PC-3 (cell line): ENCODE measurements around the gene LILRB2. TPM values are rescaled to one million over a fixed set of nuclear protein-coding genes. Genes with fewer than 3 reads are reported as not detected.

Source experiments
- ATAC-seq: fragments of 200-7000 bp; cut with Tn5 transposase; 2 replicates; pipeline ENCODE4 v1.9.1; 2020; ENCODE audit warnings: mild to moderate bottlenecking, moderate library complexity
- BruUV-seq: library from RNA; stranded (reverse); fragments of 400-500 nt; replicated peaks from 2 replicates; lab custom pipeline; 2021; lab: Mats Ljungman, UMichigan
- CTCF ChIA-PET: fragments of 300-600 bp; sonication (Branson Sonifier 250); formaldehyde crosslinking; loops from one replicate; lab custom pipeline; 2022; ENCODE audit warnings: antibody characterized with exemption; lab: Charles Lee
- POLR2A ChIA-PET: fragments of 300-600 bp; sonication (Branson Sonifier 250); formaldehyde crosslinking; loops from one replicate; lab custom pipeline; 2022; ENCODE audit warnings: antibody characterized with exemption; ENCODE audit not compliant: unreplicated experiment; lab: Charles Lee
- DNase-seq: peaks from one replicate; pipeline ENCODE4 v3.0.0-alpha.2; 2015
- H2AFZ ChIP-seq: fragments of 300-600 bp; sonication (generic); 2 replicates; pipeline ENCODE4 v1.6.0; 2016; ENCODE audit warnings: antibody characterized with exemption, low read length
- H3F3A ChIP-seq: fragments of 300-600 bp; sonication (generic); one replicate; pipeline ENCODE4 v1.6.0; 2017; ENCODE audit warnings: antibody characterized with exemption, low read length, control low read depth, mild to moderate bottlenecking; ENCODE audit not compliant: unreplicated experiment
- H3K27ac ChIP-seq: fragments of 300-600 bp; sonication (generic); 2 replicates; pipeline ENCODE4 v1.5.1; 2016; ENCODE audit warnings: mild to moderate bottlenecking, low read length
- H3K27me3 ChIP-seq: fragments of 300-600 bp; sonication (generic); 2 replicates; pipeline ENCODE4 v1.6.1; 2016; ENCODE audit warnings: low read length, mixed read lengths
- H3K36me3 ChIP-seq: fragments of 300-600 bp; sonication (generic); 2 replicates; pipeline ENCODE4 v1.6.1; 2016; ENCODE audit warnings: low read depth, mixed run types, low read length, mixed read lengths
- H3K4me1 ChIP-seq: fragments of 300-600 bp; sonication (generic); 2 replicates; pipeline ENCODE4 v1.5.1; 2016; ENCODE audit warnings: low read length; ENCODE audit not compliant: insufficient read depth
- H3K4me2 ChIP-seq: fragments of 300-600 bp; sonication (generic); 2 replicates; pipeline ENCODE4 v1.6.0; 2016; ENCODE audit warnings: low read length
- H3K4me3 ChIP-seq: fragments of 300-600 bp; sonication (generic); 2 replicates; pipeline ENCODE4 v1.5.1; 2016; ENCODE audit warnings: mild to moderate bottlenecking, low read length, mixed read lengths
- H3K79me2 ChIP-seq: fragments of 300-600 bp; sonication (generic); 2 replicates; pipeline ENCODE4 v1.6.1; 2017; ENCODE audit warnings: low read length, mixed read lengths
- H3K9ac ChIP-seq: fragments of 300-600 bp; sonication (generic); 2 replicates; pipeline ENCODE4 v1.6.0; 2016; ENCODE audit warnings: mild to moderate bottlenecking, low read length
- H3K9me2 ChIP-seq: fragments of 300-600 bp; sonication (generic); replicated peaks from 2 replicates; pipeline ENCODE4 v1.6.1; 2016; ENCODE audit warnings: mixed run types, low read length, mixed read lengths
- H3K9me3 ChIP-seq: fragments of 300-600 bp; sonication (generic); 2 replicates; pipeline ENCODE4 v1.6.1; 2016; ENCODE audit warnings: low read length, mixed read lengths
- H4K20me1 ChIP-seq: fragments of 300-600 bp; sonication (generic); 2 replicates; pipeline ENCODE4 v1.6.1; 2016; ENCODE audit warnings: low read length, mixed read lengths
- EZH2 ChIP-seq: fragments of 300-600 bp; sonication (generic); IDR thresholded peaks from one replicate; pipeline ENCODE4 v1.6.1; 2017; ENCODE audit warnings: antibody characterized with exemption, mild to moderate bottlenecking, low read length; ENCODE audit not compliant: unreplicated experiment
- EZH2phosphoT487 ChIP-seq: fragments of 300-600 bp; sonication (generic); IDR thresholded peaks from 2 replicates; pipeline ENCODE4 v1.6.1; 2018; ENCODE audit warnings: mild to moderate bottlenecking, antibody characterized with exemption, low read length, borderline replicate concordance
- intact Hi-C: fragments of 100-400 bp; cut with micrococcal nuclease; formaldehyde crosslinking; loops from 2 replicates; pipeline ENCODE4 v1.9.0; 2023
- total RNA-seq: library from RNA; depleted of rRNA; stranded (reverse); fragments of >200 nt; gene quantifications from 2 replicates; pipeline ENCODE4 v1.2.3, GENCODE V29; 2014
- TF ChIP-seq, protein P1 (sequence below): fragments of 300-600 bp; sonication (generic); conservative IDR thresholded peaks from 2 replicates; pipeline ENCODE4 v1.5.1; 2017; ENCODE audit warnings: antibody characterized with exemption, low read depth, mild to moderate bottlenecking, low read length

The LILRB2 gene
- total RNA-seq, 1 experiment from 2014 or later, result not detected

DNA sequence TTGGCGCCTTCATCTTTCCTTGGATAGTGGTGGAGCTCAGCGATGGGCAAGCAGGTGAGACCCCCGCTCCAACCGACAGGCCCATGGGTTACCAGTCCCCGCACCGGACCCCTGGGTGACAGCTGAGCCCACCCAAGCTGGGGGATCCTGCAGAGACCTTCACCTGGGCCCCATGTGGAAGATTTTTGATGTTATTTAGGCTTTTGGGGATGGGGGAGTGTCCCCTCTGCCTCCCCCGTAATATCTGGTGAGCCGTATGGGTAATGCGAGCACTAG lies 37.0 kb upstream of the LILRB2 start:
- no peaks in the 10 kb centered on the region for H3K9me2 ChIP-seq
- H3K9me3 ChIP-seq, result no peaks in the 10 kb centered on the region
- no peaks in the 10 kb centered on the region for H3F3A ChIP-seq
- TF ChIP-seq, protein P1, sequence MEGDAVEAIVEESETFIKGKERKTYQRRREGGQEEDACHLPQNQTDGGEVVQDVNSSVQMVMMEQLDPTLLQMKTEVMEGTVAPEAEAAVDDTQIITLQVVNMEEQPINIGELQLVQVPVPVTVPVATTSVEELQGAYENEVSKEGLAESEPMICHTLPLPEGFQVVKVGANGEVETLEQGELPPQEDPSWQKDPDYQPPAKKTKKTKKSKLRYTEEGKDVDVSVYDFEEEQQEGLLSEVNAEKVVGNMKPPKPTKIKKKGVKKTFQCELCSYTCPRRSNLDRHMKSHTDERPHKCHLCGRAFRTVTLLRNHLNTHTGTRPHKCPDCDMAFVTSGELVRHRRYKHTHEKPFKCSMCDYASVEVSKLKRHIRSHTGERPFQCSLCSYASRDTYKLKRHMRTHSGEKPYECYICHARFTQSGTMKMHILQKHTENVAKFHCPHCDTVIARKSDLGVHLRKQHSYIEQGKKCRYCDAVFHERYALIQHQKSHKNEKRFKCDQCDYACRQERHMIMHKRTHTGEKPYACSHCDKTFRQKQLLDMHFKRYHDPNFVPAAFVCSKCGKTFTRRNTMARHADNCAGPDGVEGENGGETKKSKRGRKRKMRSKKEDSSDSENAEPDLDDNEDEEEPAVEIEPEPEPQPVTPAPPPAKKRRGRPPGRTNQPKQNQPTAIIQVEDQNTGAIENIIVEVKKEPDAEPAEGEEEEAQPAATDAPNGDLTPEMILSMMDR, result no peak
- TF ChIP-seq EZH2phosphoT487, result no peak
- TF ChIP-seq EZH2, result no peak
- no peak overlapping the region for H3K4me2 ChIP-seq
- intact Hi-C loops, result no loop called here
- no peaks in the 10 kb centered on the region for H3K36me3 ChIP-seq
- no peak for DNase-seq
- no peak overlapping the region for H2AFZ ChIP-seq
- ATAC-seq, result no peak
- H3K27me3 ChIP-seq, result peaks cover 82% of the 10 kb centered on the region
- H4K20me1 ChIP-seq, result no peaks in the 10 kb centered on the region
- CTCF ChIA-PET, result no interaction called here
- no peak overlapping the region for H3K27ac ChIP-seq
- BruUV-seq, result no TSS peak
- no peak overlapping the region for H3K4me3 ChIP-seq
- no peaks in the 10 kb centered on the region for H3K79me2 ChIP-seq
- H3K4me1 ChIP-seq, result no peaks in the 10 kb centered on the region
- POLR2A ChIA-PET, result no interaction called here
- H3K9ac ChIP-seq, result no peak overlapping the region

GRCh38 chr19:54317108-54317964 lies 36.4 kb upstream of the LILRB2 start:
- intact Hi-C loops, result no loop called here
- H3K36me3 ChIP-seq, result no peaks in the 10 kb centered on the region

More at GRCh38 chr19:54317108-54317964, 36.4 kb upstream of the LILRB2 start:
- H3K9ac ChIP-seq, result no peak overlapping the region
- no peaks in the 10 kb centered on the region for H3K79me2 ChIP-seq
- no peaks in the 10 kb centered on the region for H4K20me1 ChIP-seq
- no peaks in the 10 kb centered on the region for H3K9me3 ChIP-seq
- no peaks in the 10 kb centered on the region for H3K9me2 ChIP-seq
- TF ChIP-seq, protein P1, result no peak
- TF ChIP-seq EZH2phosphoT487 (no peak), EZH2 (no peak)
- no peaks in the 10 kb centered on the region for H3K4me1 ChIP-seq
- H3F3A ChIP-seq, result no peaks in the 10 kb centered on the region
- peaks cover 88% of the 10 kb centered on the region for H3K27me3 ChIP-seq
- H3K4me3 ChIP-seq, result no peak overlapping the region
- H2AFZ ChIP-seq, result no peak overlapping the region
- BruUV-seq, result no TSS peak
- DNase-seq, result no peak
- no peak for ATAC-seq
- ChIA-PET CTCF (no interaction called here), POLR2A (no interaction called here)
- H3K4me2 ChIP-seq, result no peak overlapping the region
- H3K27ac ChIP-seq, result no peak overlapping the region
